Measurements from ENCODE around the gene CACNA2D2. TPM values are rescaled to one million over a fixed set of nuclear protein-coding genes. Genes with fewer than 3 reads are reported as not detected.
A peak's percentile ranks its signal among the peaks of the same experiment; 100 is the strongest.

CACNA2D2 gene
- total RNA-seq, 2 donors from 2014 or later = 5.6 to 9.1 TPM

GRCh38 chr3:50365080-50365841 lies 138.2 kb downstream of the CACNA2D2 start:
- peak in 1 of 4 experiments; percentile 19 for TF ChIP-seq CTCF (IDR thresholded peaks at IDR 0.05)
- TF ChIP-seq POLR2AphosphoS5 (IDR thresholded peaks at IDR 0.05) = peak; percentile 70
- TF ChIP-seq POLR2A (IDR thresholded peaks at IDR 0.05) = peak; percentile 85
- peak overlapping the region; percentile 63 to 79 for H3K27ac ChIP-seq
- H3K4me3 ChIP-seq = peak overlapping the region; percentile 43 to 56
- no peaks in the 10 kb centered on the region for H3K27me3 ChIP-seq (replicated peaks; ENCODE audit: insufficient read depth)
- peaks cover 11% of the 10 kb centered on the region for H3K4me1 ChIP-seq (replicated peaks)
- H3K9me3 ChIP-seq = no peaks in the 10 kb centered on the region
- intact Hi-C loops (cut with DNase I) = no loop called here
- 3% methylated on average over 44 of the region's 53 CpGs for WGBS
- H3K36me3 ChIP-seq = no peaks in the 10 kb centered on the region
- peak; percentile 91 for DNase-seq (ENCODE audit: low spot score)

GRCh38 chr3:50364573-50365079 lies 138.8 kb downstream of the CACNA2D2 start:
- 6% methylated on average over 32 of the region's 48 CpGs for WGBS
- Histone ChIP-seq H3K9me3 (no peaks in the 10 kb centered on the region), H3K27ac (peak overlapping the region; percentile 63 to 79), H3K4me1 (replicated peaks) (peaks cover 11% of the 10 kb centered on the region), H3K4me3 (peak overlapping the region; percentile 43 to 56), H3K27me3 (replicated peaks; ENCODE audit: insufficient read depth) (no peaks in the 10 kb centered on the region), H3K36me3 (no peaks in the 10 kb centered on the region)
- intact Hi-C loops (cut with DNase I) = no loop called here
- TF ChIP-seq POLR2A (IDR thresholded peaks at IDR 0.05) (no peak), CTCF (IDR thresholded peaks at IDR 0.05) (no peak), POLR2AphosphoS5 (IDR thresholded peaks at IDR 0.05) (no peak)
- DNase-seq (ENCODE audit: low spot score) = no peak

GRCh38 chr3:50359760-50360110 lies 143.7 kb downstream of the CACNA2D2 start:
- no peak overlapping the region for H3K27ac ChIP-seq
- TF ChIP-seq POLR2A (IDR thresholded peaks at IDR 0.05) (no peak), CTCF (IDR thresholded peaks at IDR 0.05) (no peak), POLR2AphosphoS5 (IDR thresholded peaks at IDR 0.05) (no peak)
- H3K4me1 ChIP-seq (replicated peaks) = peaks cover 29% of the 10 kb centered on the region
- no peaks in the 10 kb centered on the region for H3K27me3 ChIP-seq (replicated peaks; ENCODE audit: insufficient read depth)
- H3K4me3 ChIP-seq = peak overlapping the region in 1 of 2 donors; percentile 87
- 32% methylated on average over 5 of the region's 8 CpGs for WGBS
- no peaks in the 10 kb centered on the region for H3K9me3 ChIP-seq
- intact Hi-C loops (cut with DNase I) = loop anchor here (5.0 to 10.0 kb wide), 2 partner anchors 253 to 1025 kb away; partner anchors contain the start of genes CISH and MANF
- no peaks in the 10 kb centered on the region for H3K36me3 ChIP-seq
- no peak for DNase-seq (ENCODE audit: low spot score)

- Histone ChIP-seq H3K36me3 (no peaks in the 10 kb centered on the region), H3K27me3 (replicated peaks; ENCODE audit: insufficient read depth) (no peaks in the 10 kb centered on the region), H3K4me3 (peak within 1 kb of the TSS; percentile 68 to 87), H3K4me1 (replicated peaks) (peaks cover 24% of the 10 kb centered on the region), H3K27ac (peak within 1 kb of the TSS; percentile 83 to 85), H3K9me3 (no peaks in the 10 kb centered on the region)
- TF ChIP-seq POLR2AphosphoS5 (IDR thresholded peaks at IDR 0.05) (peak; percentile 100), CTCF (IDR thresholded peaks at IDR 0.05) (peak in 1 of 4 experiments; percentile 21), POLR2A (IDR thresholded peaks at IDR 0.05) (peak; percentile 57)
- under 1% methylated on average over 50 of the region's 64 CpGs for WGBS
- intact Hi-C loops (cut with DNase I) = loop anchor here (5.0 to 10.0 kb wide), 2 partner anchors 253 to 1026 kb away; partner anchors contain the start of genes CISH and MANF
- peak; percentile 99 for DNase-seq (ENCODE audit: low spot score)
Measured at GRCh38 chr3:50358911-50359759, 144.3 kb downstream of the CACNA2D2 start, which contains the start of gene TMEM115. Gene TMEM115 (minus strand): TSS chr3:50359521. CDS start chr3:50359063, 458 bp downstream.

All from prostate gland (tissue), 2 donors.